Measurements from ENCODE around the gene CFAP99.

The CFAP99 gene

DNA sequence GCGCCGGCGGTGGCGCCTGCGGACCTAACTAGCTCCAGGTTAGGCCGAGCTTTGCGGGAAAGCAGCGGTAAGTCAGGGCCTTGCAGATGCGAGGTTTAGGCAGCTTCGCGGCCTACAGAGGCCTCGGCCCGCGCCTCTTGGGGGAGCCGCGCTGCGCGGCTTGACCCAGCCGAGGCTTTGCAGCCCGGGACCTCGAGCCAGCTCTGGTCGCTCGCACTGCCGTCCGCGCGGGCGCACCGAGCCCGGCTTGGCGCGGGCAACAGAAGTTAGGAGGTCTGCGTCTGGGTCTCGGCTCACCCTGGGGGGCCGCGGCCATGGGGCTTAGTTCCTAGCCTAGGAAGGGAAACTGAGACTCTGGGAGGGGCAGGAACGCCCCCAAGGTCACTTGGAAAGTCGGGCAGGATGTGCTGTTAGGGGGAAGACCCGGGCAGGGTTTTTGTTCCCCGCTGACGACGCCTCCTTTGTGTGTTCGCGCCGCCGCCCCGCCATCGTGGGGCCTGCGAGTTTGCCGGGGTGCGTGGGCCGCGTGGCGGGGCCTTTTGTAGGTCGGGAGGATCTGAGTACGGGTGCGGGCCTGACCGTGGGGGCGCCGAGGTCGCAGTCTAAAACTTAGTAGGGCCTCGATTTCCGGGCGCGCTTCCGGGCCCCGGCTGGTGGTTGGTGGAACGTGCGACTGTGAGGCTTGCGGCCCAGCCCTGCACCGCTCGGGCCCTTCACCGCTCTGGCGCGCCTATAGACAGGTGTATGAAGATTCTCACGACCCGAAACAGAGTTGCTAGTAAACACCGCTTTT lies 50.6 kb downstream of the CFAP99 start:
- TF ChIP-seq, protein P1, sequence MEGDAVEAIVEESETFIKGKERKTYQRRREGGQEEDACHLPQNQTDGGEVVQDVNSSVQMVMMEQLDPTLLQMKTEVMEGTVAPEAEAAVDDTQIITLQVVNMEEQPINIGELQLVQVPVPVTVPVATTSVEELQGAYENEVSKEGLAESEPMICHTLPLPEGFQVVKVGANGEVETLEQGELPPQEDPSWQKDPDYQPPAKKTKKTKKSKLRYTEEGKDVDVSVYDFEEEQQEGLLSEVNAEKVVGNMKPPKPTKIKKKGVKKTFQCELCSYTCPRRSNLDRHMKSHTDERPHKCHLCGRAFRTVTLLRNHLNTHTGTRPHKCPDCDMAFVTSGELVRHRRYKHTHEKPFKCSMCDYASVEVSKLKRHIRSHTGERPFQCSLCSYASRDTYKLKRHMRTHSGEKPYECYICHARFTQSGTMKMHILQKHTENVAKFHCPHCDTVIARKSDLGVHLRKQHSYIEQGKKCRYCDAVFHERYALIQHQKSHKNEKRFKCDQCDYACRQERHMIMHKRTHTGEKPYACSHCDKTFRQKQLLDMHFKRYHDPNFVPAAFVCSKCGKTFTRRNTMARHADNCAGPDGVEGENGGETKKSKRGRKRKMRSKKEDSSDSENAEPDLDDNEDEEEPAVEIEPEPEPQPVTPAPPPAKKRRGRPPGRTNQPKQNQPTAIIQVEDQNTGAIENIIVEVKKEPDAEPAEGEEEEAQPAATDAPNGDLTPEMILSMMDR (IDR thresholded peaks at IDR 0.05) = no peak
- Histone ChIP-seq H3K4me2 (ENCODE audit: low read length) (peak overlapping the region; percentile 84), H3K4me3 (ENCODE audit: low read depth, low read length) (peak overlapping the region; percentile 96), H3K36me3 (ENCODE audit: control insufficient read depth, insufficient read depth, low read length) (no peaks in the 10 kb centered on the region), H3K4me1 (peaks cover 6% of the 10 kb centered on the region), H3K27ac (peak overlapping the region; percentile 81), H3K9me3 (ENCODE audit: control insufficient read depth, low read length) (no peaks in the 10 kb centered on the region), H3K27me3 (ENCODE audit: control insufficient read depth, insufficient read depth, low read length) (no peaks in the 10 kb centered on the region), H3K9ac (no peak overlapping the region), H2AFZ (peak overlapping the region; percentile 90), H3K79me2 (peaks cover 35% of the 10 kb centered on the region)

DNA sequence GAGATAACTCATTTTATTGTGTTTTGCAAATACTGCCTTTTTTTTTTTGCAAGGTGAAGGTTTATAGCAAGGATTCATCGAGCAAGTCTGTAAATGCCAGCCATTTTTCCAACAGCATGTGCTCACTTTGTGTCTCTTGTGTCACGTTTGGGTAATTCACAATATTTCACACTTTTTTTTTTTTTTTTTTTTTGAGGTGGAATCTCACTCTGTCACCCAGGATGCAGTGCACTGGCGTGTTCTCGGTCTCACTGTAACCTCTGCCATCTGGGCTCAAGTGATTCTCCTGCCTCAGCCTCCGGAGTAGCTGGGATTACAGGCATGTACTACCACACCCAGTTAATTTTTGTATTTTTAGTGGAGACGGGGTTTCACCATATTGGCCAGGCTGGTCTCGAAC lies 52.0 kb downstream of the CFAP99 start:
- Histone ChIP-seq H2AFZ (no peak overlapping the region), H3K4me1 (peaks cover 6% of the 10 kb centered on the region), H3K79me2 (peaks cover 41% of the 10 kb centered on the region), H3K4me2 (ENCODE audit: low read length) (no peak overlapping the region), H3K9me3 (ENCODE audit: control insufficient read depth, low read length) (no peaks in the 10 kb centered on the region), H3K9ac (no peak overlapping the region), H3K27ac (no peak overlapping the region), H3K4me3 (ENCODE audit: low read depth, low read length) (no peak overlapping the region), H3K27me3 (ENCODE audit: control insufficient read depth, insufficient read depth, low read length) (no peaks in the 10 kb centered on the region), H3K36me3 (ENCODE audit: control insufficient read depth, insufficient read depth, low read length) (no peaks in the 10 kb centered on the region)
- TF ChIP-seq, protein P1 (IDR thresholded peaks at IDR 0.05) = no peak

DNA sequence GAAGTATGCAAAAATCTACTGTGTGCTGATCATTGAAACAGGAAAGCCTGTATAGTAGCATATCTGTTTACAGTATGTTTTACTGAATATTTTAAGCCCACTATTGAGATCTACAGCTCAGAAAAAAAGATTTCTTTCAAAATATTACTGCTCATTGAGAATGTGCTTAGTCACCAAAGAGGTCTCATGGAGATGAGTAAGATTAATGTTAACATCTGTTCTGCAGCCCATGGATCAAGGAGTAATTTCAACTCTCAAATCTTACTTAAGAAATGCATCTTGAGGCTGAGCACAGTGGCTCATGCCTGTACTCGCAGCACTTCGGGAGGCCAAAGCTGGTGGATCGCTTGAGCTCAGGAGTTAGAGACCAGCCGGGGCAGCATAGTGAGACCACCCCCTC lies 53.4 kb downstream of the CFAP99 start:
- Histone ChIP-seq H3K36me3 (ENCODE audit: control insufficient read depth, insufficient read depth, low read length) (no peaks in the 10 kb centered on the region), H3K27me3 (ENCODE audit: control insufficient read depth, insufficient read depth, low read length) (no peaks in the 10 kb centered on the region), H3K27ac (no peak overlapping the region), H2AFZ (no peak overlapping the region), H3K9ac (no peak overlapping the region), H3K4me1 (peaks cover 6% of the 10 kb centered on the region), H3K4me2 (ENCODE audit: low read length) (no peak overlapping the region), H3K79me2 (peaks cover 53% of the 10 kb centered on the region), H3K9me3 (ENCODE audit: control insufficient read depth, low read length) (no peaks in the 10 kb centered on the region), H3K4me3 (ENCODE audit: low read depth, low read length) (no peak overlapping the region)
- TF ChIP-seq, protein P1 (IDR thresholded peaks at IDR 0.05) = no peak

DNA sequence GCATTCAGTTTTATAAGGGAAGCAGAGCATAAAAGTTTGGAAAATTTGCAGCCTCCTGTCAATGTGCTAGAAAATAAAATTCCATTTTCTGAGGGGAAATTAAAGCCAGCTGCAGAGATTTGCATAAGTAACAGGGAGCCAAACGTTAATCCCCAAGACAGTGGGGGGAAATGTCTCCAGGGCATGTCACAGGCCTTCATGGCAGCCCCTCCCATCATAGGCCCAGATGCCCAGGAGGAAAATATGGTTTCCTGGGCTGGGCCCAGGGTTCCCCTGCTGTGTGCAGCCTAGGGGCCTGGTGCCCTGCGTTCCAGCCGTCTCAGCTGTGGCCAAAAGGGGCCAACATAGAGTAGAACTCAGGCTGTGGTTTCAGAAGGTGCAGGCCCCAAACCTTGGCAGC lies 59.5 kb downstream of the CFAP99 start:
- H3K79me2 ChIP-seq = peaks cover 83% of the 10 kb centered on the region
- TF ChIP-seq, protein P1 (IDR thresholded peaks at IDR 0.05) = no peak
- H3K4me1 ChIP-seq = peaks cover 4% of the 10 kb centered on the region
- no peak overlapping the region for H2AFZ ChIP-seq
- no peak overlapping the region for H3K4me3 ChIP-seq (ENCODE audit: low read depth, low read length)
- no peaks in the 10 kb centered on the region for H3K36me3 ChIP-seq (ENCODE audit: control insufficient read depth, insufficient read depth, low read length)
- H3K27me3 ChIP-seq (ENCODE audit: control insufficient read depth, insufficient read depth, low read length) = no peaks in the 10 kb centered on the region
- no peak overlapping the region for H3K9ac ChIP-seq
- H3K4me2 ChIP-seq (ENCODE audit: low read length) = no peak overlapping the region
- no peak overlapping the region for H3K27ac ChIP-seq
- H3K9me3 ChIP-seq (ENCODE audit: control insufficient read depth, low read length) = no peaks in the 10 kb centered on the region

DNA sequence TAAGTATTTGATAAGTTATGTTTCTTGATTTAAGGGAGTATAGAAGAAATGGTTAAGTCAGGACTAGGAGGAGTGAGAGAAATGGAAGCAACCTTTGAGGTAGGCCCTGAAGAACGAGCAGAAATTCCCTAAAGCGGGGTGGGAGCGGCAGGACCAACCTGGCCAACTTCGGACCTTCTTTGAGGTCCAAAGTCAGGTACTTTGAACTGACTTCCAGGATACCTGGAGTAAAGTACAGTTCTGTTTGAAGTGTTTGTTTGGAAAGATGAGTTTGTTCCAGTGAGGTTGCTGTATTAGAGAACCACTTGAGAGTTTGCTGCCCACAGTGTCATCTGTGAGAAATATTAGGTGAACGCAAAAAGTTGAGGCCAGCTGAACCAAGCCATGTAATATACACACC lies 61.9 kb downstream of the CFAP99 start:
- H3K79me2 ChIP-seq = peaks cover 79% of the 10 kb centered on the region
- H3K4me3 ChIP-seq (ENCODE audit: low read depth, low read length) = no peak overlapping the region
- no peak overlapping the region for H3K27ac ChIP-seq
- no peaks in the 10 kb centered on the region for H3K27me3 ChIP-seq (ENCODE audit: control insufficient read depth, insufficient read depth, low read length)
- no peaks in the 10 kb centered on the region for H3K9me3 ChIP-seq (ENCODE audit: control insufficient read depth, low read length)
- peaks cover 4% of the 10 kb centered on the region for H3K4me1 ChIP-seq
- no peak overlapping the region for H3K4me2 ChIP-seq (ENCODE audit: low read length)
- H3K9ac ChIP-seq = no peak overlapping the region
- TF ChIP-seq, protein P1 (IDR thresholded peaks at IDR 0.05) = no peak
- no peaks in the 10 kb centered on the region for H3K36me3 ChIP-seq (ENCODE audit: control insufficient read depth, insufficient read depth, low read length)
- no peak overlapping the region for H2AFZ ChIP-seq

Measured in parathyroid adenoma (tissue), 2 donors.